ENCODE measurements around the gene INAFM2.

The INAFM2 gene

GRCh38 chr15:40290545-40290917, 33.0 kb upstream of the INAFM2 start:
- H3K79me2 ChIP-seq (ENCODE audit: low read length) = no peaks in the 10 kb centered on the region
- H3K27ac ChIP-seq (ENCODE audit: low read length) = no peak overlapping the region
- H2AFZ ChIP-seq (ENCODE audit: low read length) = no peak overlapping the region
- no peaks in the 10 kb centered on the region for H3K9me3 ChIP-seq (replicated peaks; ENCODE audit: insufficient read depth, low read length)
- H3K4me1 ChIP-seq (ENCODE audit: low read length) = no peaks in the 10 kb centered on the region
- peaks cover 22% of the 10 kb centered on the region; the same call in 1 of the 2 replicates for H3K27me3 ChIP-seq (replicated peaks; ENCODE audit: insufficient read depth, low read length)
- H3K36me3 ChIP-seq (replicated peaks; ENCODE audit: insufficient read depth, low read length) = no peaks in the 10 kb centered on the region
- no peak overlapping the region for H3K9ac ChIP-seq (ENCODE audit: low read length)
- no peak overlapping the region for H3K4me2 ChIP-seq (ENCODE audit: low read depth, low read length)
- H3K4me3 ChIP-seq (ENCODE audit: low read length) = no peak overlapping the region
- TF ChIP-seq CTCF (IDR thresholded peaks at IDR 0.05; ENCODE audit: low read length) = no peak
- TF ChIP-seq EZH2phosphoT487 (IDR thresholded peaks at IDR 0.05; ENCODE audit: low read length) = no peak
- TF ChIP-seq EZH2 (optimal IDR thresholded peaks at IDR 0.05; ENCODE audit: low read depth, low read length) = no peak
- DNase-seq = no peak
- no peaks in the 10 kb centered on the region for H4K20me1 ChIP-seq (ENCODE audit: insufficient read depth, low read length)
- H3F3A ChIP-seq (ENCODE audit: insufficient read depth, low read length) = no peaks in the 10 kb centered on the region
- H3K9me2 ChIP-seq (replicated peaks; ENCODE audit: insufficient read depth, low read length) = no peaks in the 10 kb centered on the region

GRCh38 chr15:40290918-40291574, 32.4 kb upstream of the INAFM2 start:
- no peak for TF ChIP-seq CTCF (IDR thresholded peaks at IDR 0.05; ENCODE audit: low read length)
- TF ChIP-seq EZH2phosphoT487 (IDR thresholded peaks at IDR 0.05; ENCODE audit: low read length) = no peak
- no peak for TF ChIP-seq EZH2 (optimal IDR thresholded peaks at IDR 0.05; ENCODE audit: low read depth, low read length)
- H3K9me2 ChIP-seq (replicated peaks; ENCODE audit: insufficient read depth, low read length) = no peaks in the 10 kb centered on the region
- H3K9ac ChIP-seq (ENCODE audit: low read length) = no peak overlapping the region
- no peaks in the 10 kb centered on the region for H3K36me3 ChIP-seq (replicated peaks; ENCODE audit: insufficient read depth, low read length)
- no peaks in the 10 kb centered on the region for H3K4me1 ChIP-seq (ENCODE audit: low read length)
- no peaks in the 10 kb centered on the region for H3K79me2 ChIP-seq (ENCODE audit: low read length)
- DNase-seq = no peak
- no peak overlapping the region for H3K4me3 ChIP-seq (ENCODE audit: low read length)
- no peak overlapping the region for H3K4me2 ChIP-seq (ENCODE audit: low read depth, low read length)
- no peak overlapping the region for H2AFZ ChIP-seq (ENCODE audit: low read length)
- peaks cover 26% of the 10 kb centered on the region; the same call in 1 of the 2 replicates for H3K27me3 ChIP-seq (replicated peaks; ENCODE audit: insufficient read depth, low read length)
- no peaks in the 10 kb centered on the region for H3K9me3 ChIP-seq (replicated peaks; ENCODE audit: insufficient read depth, low read length)
- H3K27ac ChIP-seq (ENCODE audit: low read length) = no peak overlapping the region
- H4K20me1 ChIP-seq (ENCODE audit: insufficient read depth, low read length) = no peaks in the 10 kb centered on the region
- no peaks in the 10 kb centered on the region for H3F3A ChIP-seq (ENCODE audit: insufficient read depth, low read length)

GRCh38 chr15:40292246-40292645, 31.2 kb upstream of the INAFM2 start:
- Histone ChIP-seq H3K4me3 (ENCODE audit: low read length) (no peak overlapping the region), H3K27ac (ENCODE audit: low read length) (no peak overlapping the region), H3K36me3 (replicated peaks; ENCODE audit: insufficient read depth, low read length) (no peaks in the 10 kb centered on the region), H3K4me1 (ENCODE audit: low read length) (no peaks in the 10 kb centered on the region), H2AFZ (ENCODE audit: low read length) (no peak overlapping the region), H3F3A (ENCODE audit: insufficient read depth, low read length) (no peaks in the 10 kb centered on the region), H3K9me3 (replicated peaks; ENCODE audit: insufficient read depth, low read length) (no peaks in the 10 kb centered on the region), H3K27me3 (replicated peaks; ENCODE audit: insufficient read depth, low read length) (peaks cover 33% of the 10 kb centered on the region; the same call in 1 of the 2 replicates), H4K20me1 (ENCODE audit: insufficient read depth, low read length) (no peaks in the 10 kb centered on the region), H3K4me2 (ENCODE audit: low read depth, low read length) (no peak overlapping the region), H3K79me2 (ENCODE audit: low read length) (no peaks in the 10 kb centered on the region), H3K9ac (ENCODE audit: low read length) (no peak overlapping the region), H3K9me2 (replicated peaks; ENCODE audit: insufficient read depth, low read length) (no peaks in the 10 kb centered on the region)
- TF ChIP-seq EZH2phosphoT487 (IDR thresholded peaks at IDR 0.05; ENCODE audit: low read length) = no peak
- TF ChIP-seq EZH2 (optimal IDR thresholded peaks at IDR 0.05; ENCODE audit: low read depth, low read length) = no peak
- DNase-seq = no peak

GRCh38 chr15:40293006-40293405, 30.5 kb upstream of the INAFM2 start:
- TF ChIP-seq EZH2 (optimal IDR thresholded peaks at IDR 0.05; ENCODE audit: low read depth, low read length) = no peak
- TF ChIP-seq EZH2phosphoT487 (IDR thresholded peaks at IDR 0.05; ENCODE audit: low read length) = no peak
- TF ChIP-seq CTCF (IDR thresholded peaks at IDR 0.05; ENCODE audit: low read length) = no peak
- no peaks in the 10 kb centered on the region for H3F3A ChIP-seq (ENCODE audit: insufficient read depth, low read length)
- H3K4me3 ChIP-seq (ENCODE audit: low read length) = no peak overlapping the region

More at GRCh38 chr15:40293006-40293405, 30.5 kb upstream of the INAFM2 start:
- no peaks in the 10 kb centered on the region for H3K9me2 ChIP-seq (replicated peaks; ENCODE audit: insufficient read depth, low read length)
- no peaks in the 10 kb centered on the region for H3K9me3 ChIP-seq (replicated peaks; ENCODE audit: insufficient read depth, low read length)
- no peak overlapping the region for H2AFZ ChIP-seq (ENCODE audit: low read length)
- no peaks in the 10 kb centered on the region for H3K4me1 ChIP-seq (ENCODE audit: low read length)
- H3K36me3 ChIP-seq (replicated peaks; ENCODE audit: insufficient read depth, low read length) = no peaks in the 10 kb centered on the region
- no peak overlapping the region for H3K4me2 ChIP-seq (ENCODE audit: low read depth, low read length)
- H3K79me2 ChIP-seq (ENCODE audit: low read length) = no peaks in the 10 kb centered on the region
- no peak for DNase-seq
- H4K20me1 ChIP-seq (ENCODE audit: insufficient read depth, low read length) = no peaks in the 10 kb centered on the region
- H3K27me3 ChIP-seq (replicated peaks; ENCODE audit: insufficient read depth, low read length) = peaks cover 33% of the 10 kb centered on the region; the same call in 1 of the 2 replicates
- no peak overlapping the region for H3K27ac ChIP-seq (ENCODE audit: low read length)
- H3K9ac ChIP-seq (ENCODE audit: low read length) = no peak overlapping the region
